Amniotic stem cell (primary cell): ENCODE results near the gene CLASRP.
A peak's percentile ranks its signal among the peaks of the same experiment; 100 is the strongest.
"Not testable (repeated sequence)": the region's sequence is repeated elsewhere in the genome, so short reads cannot be mapped to it uniquely, and the experiment has no call there.

Experiments used
- DNase-seq: peaks from one replicate; lab custom pipeline; 2025; lab: John Stamatoyannopoulos, UW

CLASRP gene, protein sequence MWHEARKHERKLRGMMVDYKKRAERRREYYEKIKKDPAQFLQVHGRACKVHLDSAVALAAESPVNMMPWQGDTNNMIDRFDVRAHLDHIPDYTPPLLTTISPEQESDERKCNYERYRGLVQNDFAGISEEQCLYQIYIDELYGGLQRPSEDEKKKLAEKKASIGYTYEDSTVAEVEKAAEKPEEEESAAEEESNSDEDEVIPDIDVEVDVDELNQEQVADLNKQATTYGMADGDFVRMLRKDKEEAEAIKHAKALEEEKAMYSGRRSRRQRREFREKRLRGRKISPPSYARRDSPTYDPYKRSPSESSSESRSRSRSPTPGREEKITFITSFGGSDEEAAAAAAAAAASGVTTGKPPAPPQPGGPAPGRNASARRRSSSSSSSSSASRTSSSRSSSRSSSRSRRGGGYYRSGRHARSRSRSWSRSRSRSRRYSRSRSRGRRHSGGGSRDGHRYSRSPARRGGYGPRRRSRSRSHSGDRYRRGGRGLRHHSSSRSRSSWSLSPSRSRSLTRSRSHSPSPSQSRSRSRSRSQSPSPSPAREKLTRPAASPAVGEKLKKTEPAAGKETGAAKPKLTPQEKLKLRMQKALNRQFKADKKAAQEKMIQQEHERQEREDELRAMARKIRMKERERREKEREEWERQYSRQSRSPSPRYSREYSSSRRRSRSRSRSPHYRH

DNA sequence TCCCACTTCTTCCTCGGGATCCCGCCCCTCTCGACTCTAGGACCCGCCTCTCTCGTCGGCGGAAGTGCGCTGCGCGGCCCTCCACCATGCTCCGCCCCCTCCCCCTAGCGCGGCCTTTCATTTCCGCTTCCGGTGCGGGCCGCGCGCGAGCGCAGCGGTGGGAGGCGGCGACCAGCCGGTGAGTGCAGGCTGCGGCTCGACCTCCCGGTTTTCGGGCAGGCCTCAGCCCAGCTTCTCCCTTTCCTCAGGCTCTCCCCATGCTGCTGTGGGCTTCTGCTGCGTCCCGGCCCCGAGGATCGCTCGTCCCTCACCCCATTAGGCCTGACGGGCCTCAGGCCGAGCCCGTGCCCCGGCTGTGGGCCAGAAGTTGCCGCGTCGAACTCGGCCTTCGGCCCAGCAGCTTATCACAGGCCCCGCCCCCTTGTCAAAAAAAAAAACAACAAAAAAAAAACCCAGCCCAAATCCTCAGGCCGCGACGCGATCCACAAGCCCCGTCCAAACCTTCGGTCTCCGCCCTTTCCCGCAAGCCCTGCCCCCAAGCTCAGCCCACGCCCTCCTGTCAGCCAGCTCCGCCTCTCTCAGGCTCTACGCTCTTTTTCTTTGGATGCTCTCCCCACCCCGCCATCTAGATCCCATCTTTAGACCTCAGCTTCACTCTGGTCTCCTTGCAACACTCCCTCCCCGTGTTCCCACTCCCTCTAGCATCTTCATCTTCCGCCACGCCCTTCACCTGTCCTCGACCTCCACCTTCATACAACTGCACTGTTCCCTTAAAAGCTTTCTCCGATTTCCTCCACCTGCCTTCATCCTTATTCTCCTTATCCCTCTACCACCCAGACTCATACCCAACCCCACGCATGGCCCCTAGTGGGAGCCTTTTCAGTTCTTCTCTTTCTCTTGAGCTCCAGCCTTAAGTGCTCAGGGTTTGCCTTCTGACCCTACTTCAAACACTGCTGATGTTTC lies at the start of gene CLASRP:
Gene CLASRP (plus strand): TSS at position 115 of the 963 bp plus-strand sequence. CDS start 1,168 bp downstream, outside the sequence.
- DNase-seq = peak; percentile 82

DNA sequence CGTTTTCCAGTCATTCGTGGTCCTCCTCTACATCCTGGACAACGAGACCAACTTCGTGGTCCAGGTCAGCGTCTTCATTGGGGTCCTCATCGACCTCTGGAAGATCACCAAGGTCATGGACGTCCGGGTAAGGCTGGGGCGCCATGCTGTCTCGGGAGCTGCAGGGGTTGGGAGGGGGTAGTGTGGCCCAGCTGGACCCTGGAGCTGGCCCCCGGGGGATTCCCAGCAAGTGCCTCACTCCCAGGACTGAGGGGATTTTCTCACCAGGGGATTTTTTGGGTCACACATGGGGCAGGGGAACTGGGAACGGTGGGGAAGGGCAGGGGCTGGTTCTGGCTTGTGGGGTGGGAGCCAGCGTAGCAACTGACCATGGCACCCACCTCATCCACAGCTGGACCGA lies 48.4 kb upstream of the CLASRP start:
- DNase-seq = no peak

DNA sequence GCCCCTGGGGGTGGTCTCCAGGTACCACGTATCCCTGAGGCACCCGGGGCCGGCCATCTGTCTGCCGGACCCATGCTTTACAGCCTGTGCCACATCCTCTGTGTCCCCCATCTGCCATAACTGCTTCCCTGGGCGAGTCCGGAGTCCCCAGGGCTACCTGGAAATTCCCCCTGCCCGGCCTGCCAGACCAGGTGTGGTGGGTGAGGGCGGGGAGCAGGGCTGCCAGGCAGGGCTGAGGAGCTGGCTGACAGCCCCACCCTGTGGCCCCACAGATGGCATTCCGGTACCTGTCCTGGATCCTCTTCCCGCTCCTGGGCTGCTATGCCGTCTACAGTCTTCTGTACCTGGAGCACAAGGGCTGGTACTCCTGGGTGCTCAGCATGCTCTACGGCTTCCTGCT lies 47.9 kb upstream of the CLASRP start:
- no peak for DNase-seq

DNA sequence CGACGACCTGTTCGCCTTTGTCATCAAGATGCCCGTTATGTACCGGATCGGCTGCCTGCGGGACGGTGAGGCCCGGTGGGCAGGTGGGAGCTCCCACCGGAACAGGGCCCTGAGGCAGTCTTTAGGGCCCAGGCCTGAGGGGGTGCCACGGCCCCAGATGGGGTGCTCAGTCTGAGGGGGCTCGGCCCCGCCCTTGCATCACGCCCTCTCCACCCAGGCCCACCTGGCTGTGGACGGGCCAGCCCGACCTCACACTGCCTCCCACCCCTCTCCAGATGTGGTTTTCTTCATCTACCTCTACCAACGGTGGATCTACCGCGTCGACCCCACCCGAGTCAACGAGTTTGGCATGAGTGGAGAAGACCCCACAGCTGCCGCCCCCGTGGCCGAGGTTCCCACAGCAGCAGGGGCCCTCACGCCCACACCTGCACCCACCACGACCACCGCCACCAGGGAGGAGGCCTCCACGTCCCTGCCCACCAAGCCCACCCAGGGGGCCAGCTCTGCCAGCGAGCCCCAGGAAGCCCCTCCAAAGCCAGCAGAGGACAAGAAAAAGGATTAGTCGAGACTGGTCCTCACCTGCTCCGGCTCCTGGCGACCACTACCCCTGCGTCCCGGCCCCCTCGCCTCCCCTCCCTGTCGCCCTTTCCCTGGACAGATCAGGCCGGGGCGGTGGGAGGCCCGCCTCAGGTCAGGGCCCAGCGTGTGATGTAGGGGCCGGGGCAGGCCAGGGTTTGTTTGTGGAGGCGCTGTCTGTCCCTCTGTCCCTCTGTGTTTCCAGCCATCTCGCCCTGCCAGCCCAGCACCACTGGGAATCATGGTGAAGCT lies 46.3 kb upstream of the CLASRP start:
- DNase-seq = no peak

DNA sequence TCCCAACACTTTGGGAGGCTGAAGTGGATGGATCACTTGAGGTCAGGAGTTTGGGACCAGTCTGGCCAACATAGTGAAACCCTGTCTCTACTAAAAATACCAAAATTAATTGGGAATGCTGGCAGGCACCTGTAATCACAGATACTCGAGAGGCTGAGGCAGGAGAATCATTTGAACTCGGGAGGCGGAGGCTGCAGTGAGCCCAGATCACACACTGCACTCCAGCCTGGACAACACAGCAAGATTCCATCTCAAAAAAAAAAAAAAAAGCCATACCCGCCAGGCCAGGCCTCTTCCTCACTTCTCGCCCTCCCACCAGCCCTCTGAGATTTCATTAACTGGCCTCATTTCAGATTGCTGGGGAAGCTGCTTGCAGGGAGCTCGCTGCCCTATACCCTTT lies 45.3 kb upstream of the CLASRP start:
- no peak for DNase-seq

DNA sequence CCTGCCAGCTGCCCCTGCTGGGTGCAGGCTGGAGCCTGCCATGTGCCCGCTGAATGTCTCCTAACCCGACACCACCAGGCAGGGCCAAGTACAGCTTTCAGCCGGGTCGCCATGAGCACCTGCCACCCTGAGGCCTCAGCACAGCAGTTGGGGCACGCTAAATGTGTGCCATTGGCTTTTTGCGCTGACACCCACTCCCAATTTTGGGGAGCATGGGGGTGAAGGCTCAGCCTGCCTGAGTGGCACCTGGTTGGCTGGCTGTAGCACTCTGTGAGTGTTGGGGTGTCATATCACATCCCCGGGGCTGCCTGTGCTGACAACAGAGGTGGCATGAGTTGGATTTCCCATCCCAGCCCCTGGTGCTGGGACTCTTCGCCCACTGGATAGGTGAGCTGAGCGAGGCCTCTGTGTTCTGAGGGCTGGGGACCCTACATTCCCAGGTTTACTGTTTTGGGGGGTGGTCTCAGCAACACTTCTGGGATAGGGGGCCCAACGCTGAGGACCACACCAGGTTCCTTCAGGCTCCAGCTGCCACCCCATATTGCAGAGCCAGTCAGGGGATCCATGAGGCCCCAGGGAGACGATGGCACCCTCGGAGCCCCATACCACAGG lies 44.8 kb upstream of the CLASRP start:
- no peak for DNase-seq

DNA sequence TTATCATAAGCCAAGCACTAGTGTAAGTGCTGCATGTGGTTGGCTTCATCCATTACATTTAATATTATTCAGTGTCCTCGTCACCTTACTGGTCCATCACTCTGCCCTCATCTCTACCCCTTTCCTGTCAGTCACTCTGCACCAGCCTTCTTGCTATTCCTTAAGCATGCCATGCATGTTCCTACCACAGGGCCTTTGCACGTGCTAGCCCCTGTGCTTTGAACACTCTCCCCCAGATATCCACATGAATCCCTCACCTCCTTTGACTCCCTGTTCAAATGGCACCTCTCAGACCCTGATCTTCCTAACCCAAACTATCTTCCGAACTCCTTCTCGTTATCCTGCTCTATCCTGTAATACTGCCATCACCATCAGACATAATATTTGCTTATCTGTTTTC lies 40.8 kb upstream of the CLASRP start:
- no peak for DNase-seq

DNA sequence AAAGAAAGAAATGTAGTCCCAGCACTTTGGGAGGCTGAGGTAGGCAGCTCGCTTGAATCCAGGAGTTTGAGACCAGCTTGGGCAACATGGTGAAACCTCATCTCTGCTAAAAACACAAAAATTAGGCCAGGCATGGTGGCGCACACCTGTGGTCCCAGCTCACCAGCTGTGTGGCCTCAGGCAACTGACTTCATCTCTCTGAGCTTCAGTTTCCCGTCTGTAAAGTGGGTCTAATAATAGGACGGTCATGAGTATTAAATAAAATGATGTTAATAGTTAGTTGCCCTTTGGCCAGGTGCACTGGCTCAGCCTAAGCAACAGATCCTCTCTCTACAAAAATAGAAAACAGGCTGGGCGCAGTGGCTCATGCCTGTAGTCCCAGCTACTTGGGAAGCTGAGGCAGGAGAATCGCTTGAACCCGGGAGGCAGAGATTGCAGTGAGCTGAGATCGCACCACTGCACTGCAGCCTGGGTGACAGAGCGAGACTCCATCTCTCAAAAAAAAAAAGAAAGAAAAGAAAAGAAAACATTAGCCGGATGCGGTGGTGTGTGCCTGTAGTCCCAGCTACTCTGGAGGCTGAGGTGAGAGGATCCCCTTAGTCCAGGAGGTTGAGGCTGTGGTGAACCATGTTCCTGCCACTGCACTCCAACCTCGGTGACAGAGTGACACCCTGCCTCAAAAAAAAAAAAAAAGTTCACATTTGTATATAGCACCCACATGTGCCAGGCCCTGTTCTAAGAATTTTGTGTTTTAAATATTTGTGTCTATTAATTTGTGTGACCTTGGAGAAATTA lies 39.5 kb upstream of the CLASRP start:
- DNase-seq = not testable (repeated sequence)

DNA sequence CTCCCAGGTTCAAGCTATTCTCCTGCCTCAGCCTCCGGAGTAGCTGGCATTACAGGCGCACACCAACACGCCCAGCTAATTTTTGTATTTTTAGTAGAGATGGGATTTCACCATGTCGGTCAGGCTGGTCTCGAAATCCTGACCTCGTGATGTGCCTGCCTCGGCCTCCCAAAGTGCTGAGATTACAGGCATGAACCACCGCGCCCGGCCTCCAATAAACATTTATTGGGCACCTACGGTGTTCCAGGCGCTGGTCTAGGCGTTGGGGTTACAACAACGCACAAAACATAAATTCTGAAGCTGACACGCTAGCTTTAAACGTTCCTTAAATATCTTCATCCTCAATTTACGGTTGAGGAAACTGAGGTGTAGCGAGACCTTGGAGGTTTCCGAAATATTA lies 38.2 kb upstream of the CLASRP start:
- not testable (repeated sequence) for DNase-seq

DNA sequence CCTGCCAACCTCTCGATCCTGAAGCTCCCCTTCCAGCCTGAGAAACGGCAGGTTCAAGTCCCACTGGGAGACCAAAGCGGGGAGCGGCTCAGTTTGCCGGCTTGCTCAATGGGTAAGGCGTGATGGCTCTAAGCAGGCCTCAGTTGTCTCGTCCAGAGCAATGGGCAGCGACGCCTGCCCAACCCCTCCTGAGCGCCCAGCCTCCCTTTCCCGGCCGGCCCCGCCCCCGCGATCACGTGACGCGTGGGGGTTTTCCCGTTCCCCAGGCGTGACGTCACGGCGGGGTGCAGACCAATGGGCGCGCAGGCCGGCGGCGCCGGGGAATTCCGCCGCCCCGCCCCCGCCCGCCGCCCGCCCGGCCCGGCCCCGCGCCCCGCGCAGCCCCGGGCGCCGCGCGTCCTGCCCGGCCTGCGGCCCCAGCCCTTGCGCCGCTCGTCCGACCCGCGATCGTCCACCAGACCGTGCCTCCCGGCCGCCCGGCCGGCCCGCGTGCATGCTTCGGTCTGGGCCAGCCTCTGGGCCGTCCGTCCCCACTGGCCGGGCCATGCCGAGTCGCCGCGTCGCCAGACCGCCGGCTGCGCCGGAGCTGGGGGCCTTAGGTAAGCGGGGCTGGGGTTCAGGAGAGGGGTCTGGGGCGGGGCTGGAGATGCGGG lies 37.6 kb upstream of the CLASRP start, which contains the start of gene RELB:
Gene RELB (plus strand): TSS at position 378 of the 653 bp plus-strand sequence. CDS start 116 bp downstream, at position 494.
- DNase-seq = peak; percentile 75

DNA sequence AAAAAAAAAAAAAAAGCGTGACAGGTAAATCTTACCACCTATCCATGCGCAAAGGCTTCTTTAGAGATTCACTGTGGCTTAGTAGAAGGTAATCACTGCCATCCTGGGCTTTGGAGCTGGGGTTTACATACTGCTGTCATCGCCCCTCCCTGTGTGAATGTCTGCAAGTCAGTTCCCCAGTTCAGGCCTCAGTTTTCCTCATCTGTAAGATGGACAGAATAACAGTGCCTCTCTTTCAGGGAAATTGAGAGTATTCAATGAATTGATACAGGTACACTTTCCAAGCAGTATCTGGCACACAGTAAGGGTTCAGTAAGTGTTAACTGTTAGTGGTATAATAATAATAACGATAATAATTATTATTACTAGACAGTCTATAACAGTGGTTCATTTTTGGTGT lies 35.4 kb upstream of the CLASRP start:
- no peak for DNase-seq

DNA sequence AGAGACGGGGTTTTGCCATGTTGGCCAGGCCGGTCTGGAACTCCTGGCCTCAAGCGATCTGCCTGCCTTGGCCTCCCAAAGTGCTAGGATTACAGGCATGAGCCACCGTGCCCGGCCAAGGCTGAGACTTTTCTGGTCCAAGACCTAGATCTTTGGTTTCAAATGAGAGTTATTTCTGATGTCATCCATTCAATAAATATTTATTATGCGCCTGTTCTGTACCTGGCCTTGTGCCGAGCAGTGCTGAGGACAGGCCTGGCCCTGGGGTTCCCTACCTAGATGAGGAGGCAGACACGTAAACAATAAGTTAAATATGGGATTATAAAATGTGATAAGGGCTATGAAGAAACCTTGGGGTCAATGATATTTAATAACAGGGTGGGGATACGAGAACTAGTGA lies 33.1 kb upstream of the CLASRP start:
- DNase-seq = no peak

DNA sequence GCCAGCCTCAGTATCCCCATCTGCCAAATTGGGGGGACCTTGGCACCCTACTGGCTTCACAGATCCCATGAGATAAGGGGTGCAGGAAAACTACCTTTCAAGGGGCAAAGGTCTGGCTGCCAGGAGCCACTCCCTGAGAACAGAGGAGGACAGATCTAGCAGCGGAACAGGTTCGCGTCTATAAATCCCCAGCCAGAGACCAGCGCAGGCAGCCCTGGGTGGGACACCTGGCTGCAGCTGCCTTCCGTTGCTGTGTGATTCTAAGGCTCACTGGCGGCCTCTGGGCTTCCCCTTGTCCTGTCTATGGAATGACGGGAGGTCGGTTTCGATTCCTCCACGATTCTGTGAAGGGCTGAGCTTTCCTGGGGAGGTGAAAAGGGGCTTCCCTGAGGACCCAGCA lies 30.3 kb upstream of the CLASRP start:
- DNase-seq = no peak

DNA sequence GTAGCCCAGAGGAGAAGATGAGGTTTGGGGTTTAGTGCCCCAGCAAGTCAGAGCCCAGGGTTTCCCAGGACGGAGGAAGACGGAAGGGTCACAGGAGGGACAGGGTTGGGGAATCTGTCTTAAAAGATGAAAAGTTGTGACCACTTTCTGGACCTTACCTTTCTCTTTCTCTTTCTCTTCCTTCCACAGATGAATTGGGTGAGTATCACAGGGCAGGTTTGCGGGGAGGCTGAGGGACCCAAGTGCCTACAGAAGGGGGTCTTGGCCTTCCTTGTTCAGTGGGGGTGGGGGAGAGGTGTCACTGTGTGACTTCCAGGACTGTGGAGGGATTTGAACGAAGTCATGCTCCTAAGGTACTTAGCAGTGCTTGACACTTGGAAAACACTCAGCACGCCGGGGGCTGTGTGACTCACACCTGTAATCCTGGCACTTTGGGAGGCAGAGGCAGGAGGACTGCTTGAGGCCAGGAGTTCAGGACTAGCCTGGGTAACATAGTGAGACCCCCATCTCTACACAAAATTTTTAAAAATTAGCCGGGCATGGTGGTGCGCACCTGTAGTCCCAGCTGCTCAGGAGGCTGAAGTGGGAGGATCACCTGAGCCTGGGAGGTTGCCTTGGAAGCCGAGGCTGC lies 29.1 kb upstream of the CLASRP start:
- DNase-seq = no peak

DNA sequence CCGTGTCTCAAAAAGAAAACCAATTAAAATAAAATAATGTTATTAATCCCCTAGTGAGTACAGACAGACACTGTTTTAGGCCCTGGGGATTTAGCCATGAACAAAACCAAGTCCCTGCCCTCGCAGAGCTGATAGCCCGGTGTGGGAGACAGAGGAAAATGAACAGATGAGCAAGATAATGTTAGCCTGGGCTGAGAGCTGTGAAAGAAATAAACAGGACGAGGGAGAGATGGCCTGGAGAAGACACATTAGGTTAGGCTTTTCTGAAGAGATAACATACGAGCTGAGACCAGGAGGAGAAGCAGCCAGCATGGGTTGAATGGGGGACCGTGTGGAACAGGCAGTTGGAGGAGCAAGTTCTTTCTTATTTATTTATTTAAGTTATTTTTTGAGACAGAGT lies 28.5 kb upstream of the CLASRP start:
- no peak for DNase-seq

DNA sequence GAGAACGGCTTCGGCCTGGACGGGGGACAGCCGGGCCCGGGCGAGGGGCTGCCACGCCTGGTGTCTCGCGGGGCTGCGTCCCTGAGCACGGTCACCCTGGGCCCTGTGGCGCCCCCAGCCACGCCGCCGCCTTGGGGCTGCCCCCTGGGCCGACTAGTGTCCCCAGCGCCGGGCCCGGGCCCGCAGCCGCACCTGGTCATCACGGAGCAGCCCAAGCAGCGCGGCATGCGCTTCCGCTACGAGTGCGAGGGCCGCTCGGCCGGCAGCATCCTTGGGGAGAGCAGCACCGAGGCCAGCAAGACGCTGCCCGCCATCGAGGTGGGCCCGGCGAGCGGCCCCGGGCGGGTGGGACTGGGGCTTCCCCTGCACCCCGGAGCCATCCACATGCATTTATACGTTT lies 26.9 kb upstream of the CLASRP start:
- DNase-seq = no peak

DNA sequence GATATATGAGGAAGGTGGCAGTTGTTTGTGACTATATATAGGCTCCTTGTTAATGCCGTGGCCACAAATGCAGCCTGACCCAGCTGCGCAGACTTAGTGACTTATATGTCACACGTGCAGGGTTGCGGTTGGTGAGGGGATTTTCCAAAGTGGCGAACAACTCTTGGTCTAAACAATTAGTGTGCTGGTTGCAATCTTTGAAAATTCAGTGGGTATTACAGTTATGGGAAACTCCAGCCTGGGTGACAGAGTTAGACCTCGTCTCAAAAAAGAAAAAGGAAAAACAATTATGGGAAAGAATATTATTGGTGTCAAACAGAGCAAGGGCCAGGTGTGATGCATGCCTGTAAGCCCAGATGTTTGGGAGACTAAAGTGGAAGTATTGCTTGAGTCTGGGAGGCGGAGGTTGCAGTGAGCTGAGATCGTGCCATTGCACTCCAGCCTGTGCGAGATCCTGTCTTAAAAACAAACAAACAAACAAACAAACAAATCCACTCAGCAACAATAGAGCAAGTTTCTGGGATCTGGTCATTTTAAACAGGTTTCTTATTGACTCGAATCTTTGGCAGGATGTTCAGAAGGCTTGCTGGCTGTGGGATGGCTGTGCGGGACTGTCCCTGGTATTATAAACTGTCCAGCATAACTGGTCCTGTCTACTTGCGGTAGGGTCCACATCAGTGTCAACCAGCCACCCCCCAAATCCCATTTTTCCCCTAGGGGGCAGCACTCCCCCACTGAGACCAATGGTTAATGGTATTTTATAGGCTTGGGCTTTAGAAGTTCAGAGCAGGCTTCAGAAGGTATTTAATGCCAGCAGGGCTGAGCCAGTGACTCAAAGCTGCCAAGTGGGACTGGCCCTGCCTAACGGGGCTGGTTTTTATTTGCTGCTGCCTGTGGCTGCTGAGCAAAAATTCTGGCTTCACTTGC lies 22.2 kb upstream of the CLASRP start:
- DNase-seq = peak; percentile 11

DNA sequence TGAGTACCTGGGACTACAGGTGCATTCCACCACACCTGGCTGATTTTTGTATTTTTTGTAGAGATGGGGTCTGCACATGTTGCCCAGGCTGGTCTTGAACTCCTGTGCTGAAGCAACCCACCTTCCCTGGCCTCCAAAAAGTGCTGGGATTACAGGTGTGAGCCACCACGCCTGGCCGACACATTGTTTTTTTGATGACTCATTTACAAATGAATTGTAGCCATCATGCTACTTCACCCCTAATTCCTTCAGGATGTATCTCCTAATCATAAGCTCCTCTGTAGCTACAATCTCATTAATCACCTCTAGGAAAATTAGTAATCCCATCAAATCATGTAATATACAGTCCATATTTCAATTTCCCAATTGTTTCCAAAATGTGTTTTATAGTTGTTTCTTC lies 19.7 kb upstream of the CLASRP start:
- no peak for DNase-seq
